Activated T-cell treated with anti-CD3 and anti-CD28 coated beads, Interleukin-2, amount 50 U/mL, for 72 hours (primary cell): Measurements from ENCODE around the gene PIP5K1C. TPM values are rescaled to one million over a fixed set of nuclear protein-coding genes. Genes with fewer than 3 reads are reported as not detected.

Experiments used
- ATAC-seq, 2 donors: fragments of 150-1000 bp; cut with Tn5 transposase; replicated peaks in 1 of 2; 2 replicates each; pipeline ENCODE4 v1.10.0; 2021; ENCODE audit warnings: moderate library complexity in 2 of 2, mild to moderate bottlenecking in 1 of 2
- DNase-seq, 2 donors: peaks; one replicate each; pipeline ENCODE4 v3.0.0; 2021 to 2022; ENCODE audit warnings: mixed read lengths in 1 of 2
- H3K27ac Mint-ChIP-seq: one replicate; pipeline ENCODE4 v1.8.0; 2022; ENCODE audit warnings: mild to moderate bottlenecking, moderate library complexity, mixed read lengths
- H3K27me3 Mint-ChIP-seq: one replicate; pipeline ENCODE4 v1.8.0; 2022; ENCODE audit warnings: low read depth, mixed read lengths
- H3K36me3 Mint-ChIP-seq, 2 donors: one replicate each; pipeline ENCODE4 v1.8.0; 2022; ENCODE audit warnings: mixed read lengths in 2 of 2, mild to moderate bottlenecking in 1 of 2; ENCODE audit not compliant: insufficient read depth in 2 of 2
- H3K4me1 Mint-ChIP-seq: one replicate; pipeline ENCODE4 v1.8.0; 2022; ENCODE audit warnings: low read depth, mixed read lengths
- H3K4me3 Mint-ChIP-seq, 2 donors: one replicate each; pipeline ENCODE4 v1.8.0; 2022; ENCODE audit warnings: mild to moderate bottlenecking in 2 of 2, mixed read lengths in 2 of 2, moderate library complexity in 2 of 2
- H3K9me3 Mint-ChIP-seq, 2 donors: one replicate each; pipeline ENCODE4 v1.8.0; 2022; ENCODE audit warnings: mixed read lengths in 2 of 2
- total RNA-seq, 2 donors: library from RNA; stranded (reverse); gene quantifications; one replicate each; pipeline ENCODE4 v1.2.3, GENCODE V29; 2022

PIP5K1C gene
- total RNA-seq, 2 donors from 2014 or later = 16.0 to 21.0 TPM

GRCh38 chr19:3694361-3695123, 5.7 kb downstream of the PIP5K1C start:
- H3K9me3 Mint-ChIP-seq = peaks cover 3% of the 10 kb centered on the region in 2 donors
- H3K27ac Mint-ChIP-seq = no peak overlapping the region
- peaks cover 2 to 3% of the 10 kb centered on the region in 2 donors for H3K36me3 Mint-ChIP-seq
- no peak for DNase-seq
- no peak for ATAC-seq
- peaks cover 40% of the 10 kb centered on the region for H3K4me1 Mint-ChIP-seq
- H3K27me3 Mint-ChIP-seq = no peaks in the 10 kb centered on the region
- H3K4me3 Mint-ChIP-seq = no peak overlapping the region

GRCh38 chr19:3693025-3693925, 7.0 kb downstream of the PIP5K1C start:
- no peaks in the 10 kb centered on the region for H3K27me3 Mint-ChIP-seq
- DNase-seq (no peak), ATAC-seq (no peak)
- peaks cover 2 to 3% of the 10 kb centered on the region in 2 donors for H3K36me3 Mint-ChIP-seq
- no peak overlapping the region for H3K27ac Mint-ChIP-seq
- H3K4me1 Mint-ChIP-seq = peaks cover 37% of the 10 kb centered on the region
- no peak overlapping the region for H3K4me3 Mint-ChIP-seq
- peaks cover 3% of the 10 kb centered on the region in 2 donors for H3K9me3 Mint-ChIP-seq

GRCh38 chr19:3692141-3693024, 7.9 kb downstream of the PIP5K1C start:
- peak; percentile 28 to 42 for ATAC-seq
- no peak overlapping the region for H3K4me3 Mint-ChIP-seq
- H3K27ac Mint-ChIP-seq = no peak overlapping the region

GRCh38 chr19:3691726-3692125, 8.5 kb downstream of the PIP5K1C start:
- Mint-ChIP-seq H3K27ac (no peak overlapping the region), H3K4me3 (no peak overlapping the region), H3K36me3 (peaks cover 2 to 3% of the 10 kb centered on the region in 2 donors), H3K27me3 (no peaks in the 10 kb centered on the region), H3K4me1 (peaks cover 44% of the 10 kb centered on the region), H3K9me3 (peaks cover 3% of the 10 kb centered on the region in 2 donors)
- no peak for DNase-seq
- ATAC-seq = no peak

More at GRCh38 chr19:3692141-3693024, 7.9 kb downstream of the PIP5K1C start:
- Mint-ChIP-seq H3K27me3 (no peaks in the 10 kb centered on the region), H3K36me3 (peaks cover 2 to 3% of the 10 kb centered on the region in 2 donors), H3K4me1 (peaks cover 38% of the 10 kb centered on the region), H3K9me3 (peaks cover 3% of the 10 kb centered on the region in 2 donors)
- DNase-seq = peak; percentile 55 to 66

GRCh38 chr19:3691372-3691716, 8.9 kb downstream of the PIP5K1C start:
- Mint-ChIP-seq H3K4me1 (peaks cover 44% of the 10 kb centered on the region), H3K27ac (no peak overlapping the region), H3K9me3 (peaks cover 3% of the 10 kb centered on the region in 2 donors), H3K27me3 (no peaks in the 10 kb centered on the region), H3K4me3 (peak overlapping the region in 1 of 2 donors; percentile 37), H3K36me3 (peaks cover 2 to 3% of the 10 kb centered on the region in 2 donors)
- ATAC-seq (no peak), DNase-seq (no peak)

- H3K4me1 Mint-ChIP-seq = peaks cover 41% of the 10 kb centered on the region
- peak overlapping the region; percentile 72 for H3K27ac Mint-ChIP-seq
- ATAC-seq (peak; percentile 55 to 58), DNase-seq (peak in 1 of 2 donors; percentile 21)
- peaks cover 3% of the 10 kb centered on the region in 2 donors for H3K9me3 Mint-ChIP-seq
- peak overlapping the region; percentile 9 to 50 for H3K4me3 Mint-ChIP-seq
- H3K36me3 Mint-ChIP-seq = peaks cover 2 to 3% of the 10 kb centered on the region in 2 donors
- H3K27me3 Mint-ChIP-seq = no peaks in the 10 kb centered on the region
Observed at GRCh38 chr19:3690551-3691371, 9.5 kb downstream of the PIP5K1C start.

GRCh38 chr19:3687774-3688706, 12.2 kb downstream of the PIP5K1C start:
- peaks cover 3 to 7% of the 10 kb centered on the region in 2 donors for H3K9me3 Mint-ChIP-seq
- H3K27me3 Mint-ChIP-seq = no peaks in the 10 kb centered on the region
- peaks cover 6 to 14% of the 10 kb centered on the region in 2 donors for H3K36me3 Mint-ChIP-seq
- H3K4me1 Mint-ChIP-seq = peaks cover 41% of the 10 kb centered on the region
- ATAC-seq (peak; percentile 61 to 64), DNase-seq (peak; percentile 46 to 55)
- H3K4me3 Mint-ChIP-seq = peak overlapping the region; percentile 72 to 89
- H3K27ac Mint-ChIP-seq = peak overlapping the region; percentile 26

GRCh38 chr19:3687393-3687773, 12.9 kb downstream of the PIP5K1C start:
- Mint-ChIP-seq H3K4me3 (peak overlapping the region; percentile 72 to 89), H3K4me1 (peaks cover 41% of the 10 kb centered on the region), H3K36me3 (peaks cover 6 to 14% of the 10 kb centered on the region in 2 donors), H3K27ac (peak overlapping the region; percentile 70), H3K27me3 (no peaks in the 10 kb centered on the region), H3K9me3 (peaks cover 3 to 7% of the 10 kb centered on the region in 2 donors)
- peak in 1 of 2 donors; percentile 6 for ATAC-seq
- no peak for DNase-seq

GRCh38 chr19:3684817-3685410, 15.4 kb downstream of the PIP5K1C start:
- ATAC-seq = no peak

GRCh38 chr19:3684054-3684816, 16.0 kb downstream of the PIP5K1C start:
- no peak for ATAC-seq
- Mint-ChIP-seq H3K27me3 (no peaks in the 10 kb centered on the region), H3K4me1 (peaks cover 16% of the 10 kb centered on the region), H3K9me3 (peaks cover 0 to 4% of the 10 kb centered on the region in 2 donors), H3K4me3 (no peak overlapping the region), H3K27ac (no peak overlapping the region), H3K36me3 (peaks cover 3 to 12% of the 10 kb centered on the region in 2 donors)
- no peak for DNase-seq

More at GRCh38 chr19:3684817-3685410, 15.4 kb downstream of the PIP5K1C start:
- Mint-ChIP-seq H3K27ac (no peak overlapping the region), H3K27me3 (no peaks in the 10 kb centered on the region), H3K9me3 (peaks cover 0 to 4% of the 10 kb centered on the region in 2 donors), H3K4me1 (peaks cover 21% of the 10 kb centered on the region), H3K36me3 (peaks cover 6 to 12% of the 10 kb centered on the region in 2 donors), H3K4me3 (no peak overlapping the region)
- no peak for DNase-seq
